Liver (tissue), 9 donors: ENCODE results near the gene LYVE1. TPM values are rescaled to one million over a fixed set of nuclear protein-coding genes. Genes with fewer than 3 reads are reported as not detected.
A peak's percentile ranks its signal among the peaks of the same experiment; 100 is the strongest.

Experiments
- DNase-seq: peaks from one replicate; pipeline ENCODE4 v3.0.0-alpha.2; 2017; ENCODE audit warnings: low spot score
- H3K27ac ChIP-seq, 2 donors: one replicate each; pipeline ENCODE4 v1.7.0; 2013; ENCODE audit warnings: inconsistent platforms in 2 of 2, low read length in 2 of 2, control low read depth in 1 of 2, low read depth in 1 of 2, mild to moderate bottlenecking in 1 of 2
- H3K27me3 ChIP-seq, 4 donors: one replicate each; pipeline versions ENCODE4 v1.6.1 to v1.7.0; 2013; ENCODE audit warnings: low read length in 3 of 4, inconsistent platforms in 1 of 4, mild to moderate bottlenecking in 1 of 4, moderate library complexity in 1 of 4; ENCODE audit not compliant: control insufficient read depth in 4 of 4, insufficient read depth in 4 of 4
- H3K36me3 ChIP-seq, 4 donors: one replicate each; pipeline versions ENCODE4 v1.6.1 to v1.7.0; 2013; ENCODE audit warnings: low read length in 3 of 4, mild to moderate bottlenecking in 3 of 4, low read depth in 1 of 4, moderate library complexity in 1 of 4; ENCODE audit not compliant: control insufficient read depth in 4 of 4, insufficient read depth in 3 of 4
- H3K4me1 ChIP-seq, 4 donors: one replicate each; pipeline versions ENCODE4 v1.6.1 to v1.7.0; 2013; ENCODE audit warnings: low read length in 3 of 4, mild to moderate bottlenecking in 3 of 4, moderate library complexity in 1 of 4; ENCODE audit not compliant: control insufficient read depth in 4 of 4, insufficient read depth in 4 of 4
- H3K4me3 ChIP-seq, 3 donors: one replicate each; pipeline versions ENCODE4 v1.6.1 to v1.7.0; 2013; ENCODE audit warnings: low read length in 3 of 3, control low read depth in 1 of 3, low read depth in 1 of 3, mild to moderate bottlenecking in 1 of 3
- H3K9ac ChIP-seq, 2 donors: one replicate each; pipeline ENCODE4 v1.7.0; 2013; ENCODE audit warnings: low read length in 2 of 2, mild to moderate bottlenecking in 2 of 2, moderate library complexity in 2 of 2, control low read depth in 1 of 2, low read depth in 1 of 2
- H3K9me3 ChIP-seq, 4 donors: one replicate each; pipeline versions ENCODE4 v1.6.1 to v1.7.0; 2013; ENCODE audit warnings: low read length in 3 of 4; ENCODE audit not compliant: control insufficient read depth in 4 of 4
- CTCF ChIP-seq: fragments of 150-350 bp; IDR thresholded peaks from 2 replicates; pipeline ENCODE4 v1.5.1; 2017; ENCODE audit warnings: improper control_type of control experiment, low read depth, low read length; ENCODE audit not compliant: missing input control
- FOXA1 ChIP-seq: IDR thresholded peaks from 2 replicates; pipeline ENCODE4 v1.6.1; 2016; ENCODE audit warnings: antibody characterized with exemption
- FOXA2 ChIP-seq: IDR thresholded peaks from 2 replicates; pipeline ENCODE4 v1.6.1; 2016; ENCODE audit warnings: antibody characterized with exemption
- GABPA ChIP-seq, 2 donors: IDR thresholded peaks in 1 of 2; conservative IDR thresholded peaks in 1 of 2; 2 replicates each; pipeline ENCODE4 v1.6.1; 2016; ENCODE audit warnings: antibody characterized with exemption in 2 of 2, mild to moderate bottlenecking in 1 of 2, moderate library complexity in 1 of 2
- HNF4A ChIP-seq, 2 donors: conservative IDR thresholded peaks; 2 replicates each; pipeline ENCODE4 v1.6.1; 2016; ENCODE audit warnings: antibody characterized with exemption in 2 of 2, mild to moderate bottlenecking in 2 of 2
- HNF4G ChIP-seq: IDR thresholded peaks from 2 replicates; pipeline ENCODE4 v1.6.1; 2016; ENCODE audit warnings: antibody characterized with exemption
- RXRA ChIP-seq, 2 donors: IDR thresholded peaks; 2 replicates each; pipeline ENCODE4 v1.6.1; 2017 to 2018; ENCODE audit warnings: antibody characterized with exemption in 2 of 2, mild to moderate bottlenecking in 1 of 2
- SP1 ChIP-seq: IDR thresholded peaks from 2 replicates; pipeline ENCODE4 v1.6.1; 2018; ENCODE audit warnings: antibody characterized with exemption, mild to moderate bottlenecking
- TAF1 ChIP-seq: conservative IDR thresholded peaks from 2 replicates; pipeline ENCODE4 v1.6.1; 2016; ENCODE audit warnings: antibody characterized with exemption, mild to moderate bottlenecking
- YY1 ChIP-seq: IDR thresholded peaks from 2 replicates; pipeline ENCODE4 v1.6.1; 2016; ENCODE audit warnings: antibody characterized with exemption, mild to moderate bottlenecking
- WGBS: extraction: QIAGEN DNeasy Blood & Tissue Kit; methylation state at CpG from one replicate; pipeline ENCODE4 v1.1.7; 2013; 5-methylcytosine and 5-hydroxymethylcytosine counted together
- polyA plus RNA-seq, 2 donors: library from polyadenylated mRNA; stranded (reverse) in 1 of 2; unstranded in 1 of 2; fragments of 200-250 nt in 1 of 2; fragments of >200 nt in 1 of 2; fragmentation: Nextera tagmentation in 1 of 2; extraction: Ambion mirVana in 1 of 2; gene quantifications; one replicate each; pipeline versions ENCODE4 v1.2.1 to v1.2.3, GENCODE V29; 2013 to 2015
- total RNA-seq, 2 donors: library from RNA; depleted of rRNA; stranded (reverse); fragments of >200 nt; gene quantifications; one replicate each; pipeline ENCODE4 v1.2.3, GENCODE V29; 2014
- TF ChIP-seq, protein P1 (sequence below): IDR thresholded peaks from 2 replicates; pipeline ENCODE4 v1.6.1; 2016; ENCODE audit warnings: antibody characterized with exemption
- donor health status: healthy.
- donor health status: healthy.
- donor health status: healthy.
- donor health status: healthy.
- donor health status: healthy.

LYVE1 gene
- total and polyA plus RNA-seq, 4 donors = 11.3 to 46.7 (median 28.3) TPM

DNA sequence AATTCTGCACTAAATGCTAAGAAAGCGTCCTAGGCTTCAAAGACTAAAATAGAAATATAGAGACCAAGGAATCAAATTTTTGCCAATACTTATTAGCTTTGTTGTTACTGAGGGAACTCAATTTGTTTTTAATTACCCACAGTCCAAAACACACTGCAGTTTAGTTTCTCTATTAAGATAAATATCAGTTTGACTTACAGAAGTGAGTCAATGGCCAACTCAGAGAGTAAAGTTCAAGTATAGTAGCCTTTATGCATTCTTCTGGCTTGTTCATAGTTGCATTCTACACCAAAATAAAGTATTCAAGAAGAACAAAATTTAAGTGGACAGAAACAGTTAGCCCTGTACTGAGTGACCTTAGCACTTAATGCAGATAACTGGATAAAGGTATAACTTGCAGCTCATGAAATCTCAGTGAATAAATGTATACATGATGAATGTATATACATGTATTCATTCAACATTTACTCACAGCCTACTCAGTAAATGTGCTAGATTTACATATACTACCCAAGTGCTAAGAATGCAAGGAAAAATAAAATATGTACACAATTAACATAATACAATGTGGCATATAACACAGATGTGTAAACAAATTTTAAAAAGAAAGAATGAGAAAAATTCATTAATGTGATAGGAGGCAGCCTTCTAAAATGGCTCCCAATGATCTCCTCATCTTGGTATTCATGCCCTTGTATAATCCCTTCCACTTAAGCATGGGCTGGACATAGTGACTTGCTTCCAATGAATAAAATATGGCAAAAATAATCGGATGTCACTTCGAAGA lies 17.8 kb downstream of the LYVE1 start:
- 94% methylated on average over 3 of the region's 3 CpGs for WGBS
- no peak for TF ChIP-seq RXRA (IDR thresholded peaks at IDR 0.05)
- TF ChIP-seq HNF4A (conservative IDR thresholded peaks at IDR 0.05) = peak in 1 of 2 donors; percentile 20
- no peak for TF ChIP-seq CTCF
- Histone ChIP-seq H3K9me3 (peaks cover 0 to 4% (median 0%) of the 10 kb centered on the region in 4 donors), H3K27me3 (no peaks in the 10 kb centered on the region), H3K27ac (no peak overlapping the region), H3K4me1 (no peaks in the 10 kb centered on the region), H3K36me3 (no peaks in the 10 kb centered on the region), H3K4me3 (no peak overlapping the region), H3K9ac (no peak overlapping the region)
- no peak for DNase-seq

DNA sequence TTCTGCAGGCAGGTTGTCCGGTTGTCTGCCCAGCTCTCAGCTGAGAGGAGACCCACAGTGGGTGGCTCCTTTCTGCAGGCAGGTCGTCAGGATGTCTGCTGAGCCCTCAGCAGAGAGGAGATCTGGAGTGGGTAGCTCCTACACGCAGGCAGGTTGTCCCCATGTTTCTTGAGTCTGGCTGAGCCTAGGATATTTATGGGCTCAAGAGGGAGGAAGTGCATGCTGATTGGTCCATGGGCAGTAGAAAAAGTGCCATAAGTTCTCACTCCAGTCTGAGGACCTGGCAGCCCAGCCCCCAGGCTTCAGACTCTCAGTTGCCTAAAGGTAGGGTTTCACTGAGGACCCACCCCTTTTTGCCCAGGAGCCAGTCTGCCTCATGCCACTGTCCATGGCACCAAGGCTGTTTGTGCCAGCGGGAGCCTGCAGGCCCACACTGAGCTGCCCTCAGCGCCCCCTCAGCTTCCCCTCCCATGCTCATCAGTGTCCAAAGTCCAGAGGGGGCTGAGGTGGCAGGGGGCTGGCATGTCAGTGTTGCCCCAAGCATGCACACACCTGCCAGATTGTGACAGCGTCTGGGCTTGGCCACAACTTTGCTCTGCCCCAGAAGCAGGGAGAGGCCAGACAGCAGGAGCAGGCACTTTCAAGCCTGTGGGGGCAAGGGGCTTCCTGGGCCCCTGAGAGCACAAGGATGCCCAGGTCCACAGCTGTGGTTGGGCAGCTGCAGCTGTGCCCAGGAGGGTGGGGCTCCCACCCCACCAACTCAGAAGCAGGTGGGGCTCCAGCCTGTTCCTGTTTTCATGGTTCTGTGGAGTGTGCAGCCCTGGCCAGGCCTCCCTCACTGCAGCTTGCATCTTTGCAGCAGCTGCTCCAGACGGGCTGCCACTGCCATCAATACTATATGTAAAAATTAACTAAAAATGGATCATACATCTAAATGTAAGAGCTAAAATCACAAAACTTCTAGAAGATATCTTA lies 23.7 kb downstream of the LYVE1 start:
- no peaks in the 10 kb centered on the region for H3K9me3 ChIP-seq
- no peak overlapping the region for H3K9ac ChIP-seq
- no peak overlapping the region for H3K27ac ChIP-seq
- H3K27me3 ChIP-seq = no peaks in the 10 kb centered on the region
- no peak for DNase-seq
- no peaks in the 10 kb centered on the region for H3K36me3 ChIP-seq
- no peak for TF ChIP-seq HNF4A (conservative IDR thresholded peaks at IDR 0.05)
- no peak for TF ChIP-seq FOXA2
- TF ChIP-seq TAF1 = no peak
- no peak for TF ChIP-seq HNF4G
- no peak for TF ChIP-seq RXRA (IDR thresholded peaks at IDR 0.05)
- TF ChIP-seq YY1 = no peak
- TF ChIP-seq FOXA1 = no peak
- TF ChIP-seq GABPA (IDR thresholded peaks at IDR 0.05 in 1 of 2, conservative IDR thresholded peaks at IDR 0.05 in 1 of 2) = no peak
- TF ChIP-seq, protein P1, sequence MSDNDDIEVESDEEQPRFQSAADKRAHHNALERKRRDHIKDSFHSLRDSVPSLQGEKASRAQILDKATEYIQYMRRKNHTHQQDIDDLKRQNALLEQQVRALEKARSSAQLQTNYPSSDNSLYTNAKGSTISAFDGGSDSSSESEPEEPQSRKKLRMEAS = no peak
- no peak for TF ChIP-seq SP1
- 85% methylated on average over 7 of the region's 7 CpGs for WGBS
- H3K4me1 ChIP-seq = peaks cover 0 to 8% (median 6%) of the 10 kb centered on the region in 4 donors
- no peak overlapping the region for H3K4me3 ChIP-seq

DNA sequence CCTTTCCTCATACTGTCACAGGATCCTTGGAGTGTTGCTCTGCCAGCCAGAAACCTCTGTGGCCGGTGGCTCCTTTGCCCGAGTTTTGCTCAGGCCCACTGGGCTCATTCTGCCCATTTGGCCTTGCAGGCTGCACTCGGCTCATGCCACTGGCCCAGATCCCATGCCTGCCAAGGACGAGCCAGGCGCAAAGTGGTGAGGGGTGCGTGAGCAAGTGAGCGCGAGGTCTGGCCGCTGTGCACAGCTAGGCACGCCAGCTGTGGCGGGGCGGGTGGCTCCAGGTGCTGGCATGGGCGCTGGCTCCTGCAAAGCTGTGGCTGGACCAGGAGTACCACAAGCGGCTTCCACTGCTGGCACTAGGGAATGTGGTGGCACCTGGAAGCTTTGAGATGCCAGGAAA lies 24.7 kb downstream of the LYVE1 start:
- Histone ChIP-seq H3K27me3 (no peaks in the 10 kb centered on the region), H3K27ac (no peak overlapping the region), H3K9me3 (no peaks in the 10 kb centered on the region), H3K9ac (no peak overlapping the region), H3K4me1 (peaks cover 0 to 10% (median 7%) of the 10 kb centered on the region in 4 donors), H3K36me3 (no peaks in the 10 kb centered on the region), H3K4me3 (no peak overlapping the region)
- 97% methylated on average over 14 of the region's 14 CpGs for WGBS
- DNase-seq = no peak
- no peak for TF ChIP-seq FOXA1
